Measurements from ENCODE around the gene CLEC2L. TPM values are rescaled to one million over a fixed set of nuclear protein-coding genes. Genes with fewer than 3 reads are reported as not detected.

The CLEC2L gene
- total RNA-seq, 4 donors from 2014 or later = 0.36 TPM; not detected in 3

- DNase-seq (ENCODE audit: low spot score) = no peak
- peak; percentile 26 for ATAC-seq (ENCODE audit: low FRiP score)
- TF ChIP-seq CTCF (IDR thresholded peaks at IDR 0.05) = no peak
These were observed 40.6 kb upstream of the CLEC2L start for GRCh38 chr7:139482662-139483466.

GRCh38 chr7:139487366-139488080, 36.0 kb upstream of the CLEC2L start:
- DNase-seq (ENCODE audit: low spot score) (no peak), ATAC-seq (ENCODE audit: low FRiP score) (no peak)
- TF ChIP-seq CTCF (IDR thresholded peaks at IDR 0.05) = no peak

- DNase-seq (ENCODE audit: low spot score) (no peak), ATAC-seq (ENCODE audit: low FRiP score) (no peak)
- no peak for TF ChIP-seq CTCF (IDR thresholded peaks at IDR 0.05)
These were observed 34.7 kb upstream of the CLEC2L start for GRCh38 chr7:139488810-139489209.

GRCh38 chr7:139490130-139490529, 33.4 kb upstream of the CLEC2L start:
- DNase-seq (ENCODE audit: low spot score) = no peak
- TF ChIP-seq CTCF (IDR thresholded peaks at IDR 0.05) = no peak
- no peak for ATAC-seq (ENCODE audit: low FRiP score)

DNA sequence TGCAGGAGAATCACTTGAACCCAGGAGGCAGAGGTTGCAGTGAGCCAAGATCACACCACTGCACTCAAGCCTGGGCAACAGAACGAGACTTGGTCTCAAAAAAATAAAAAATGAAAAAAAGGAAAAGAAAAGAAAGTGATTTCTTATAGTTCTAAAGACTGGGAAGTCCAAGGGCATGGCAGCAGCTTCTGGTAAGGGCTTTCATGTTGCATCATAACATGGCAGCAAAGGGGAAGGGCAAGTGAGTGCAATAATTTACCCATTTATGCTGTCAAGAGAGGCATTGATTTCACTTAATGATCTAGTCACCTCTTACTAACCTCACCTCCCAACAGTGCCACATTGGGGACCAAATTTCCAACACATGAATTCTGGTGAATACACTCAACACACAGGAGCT, 31.2 kb upstream of the CLEC2L start:
- no peak for TF ChIP-seq CTCF (IDR thresholded peaks at IDR 0.05)
- ATAC-seq (ENCODE audit: low FRiP score) (no peak), DNase-seq (ENCODE audit: low spot score) (no peak)

DNA sequence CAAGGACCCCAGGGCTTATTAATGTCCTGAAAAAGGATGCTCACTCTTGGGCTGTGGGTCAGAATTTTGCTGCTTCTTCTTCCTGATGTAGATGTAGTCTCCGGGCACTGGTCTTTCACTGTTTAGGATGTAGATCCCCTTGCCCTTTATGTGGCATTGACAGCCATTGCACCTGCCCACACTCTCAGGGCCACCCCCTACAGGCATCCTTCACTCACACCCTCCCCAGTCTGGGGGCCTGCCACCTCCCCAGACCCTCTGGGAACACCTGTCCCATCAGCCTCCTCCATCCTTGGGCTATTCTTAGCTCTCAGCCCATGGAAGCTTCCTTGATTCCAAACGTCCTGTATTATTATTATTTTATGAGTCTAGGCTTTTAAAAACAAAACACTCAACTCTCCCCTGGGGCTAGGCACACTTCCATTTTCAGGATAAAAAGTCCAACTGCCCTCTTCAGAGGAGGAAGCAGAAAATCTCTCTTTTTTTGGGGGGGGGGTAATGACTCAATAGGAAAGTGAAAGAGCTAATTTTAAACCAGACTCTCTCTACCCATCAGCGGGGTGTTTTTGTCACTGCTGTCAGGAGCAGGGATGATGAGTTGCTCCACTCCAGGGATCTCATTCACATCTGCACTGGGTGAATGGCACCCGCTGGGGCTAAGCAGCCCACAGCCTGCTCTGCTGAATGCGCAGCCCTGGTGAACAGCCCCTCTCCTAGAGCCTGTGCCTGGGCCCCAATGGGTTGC, 28.5 kb upstream of the CLEC2L start:
- no peak for DNase-seq (ENCODE audit: low spot score)
- TF ChIP-seq CTCF (IDR thresholded peaks at IDR 0.05) = no peak
- ATAC-seq (ENCODE audit: low FRiP score) = no peak

Data from omental fat pad (tissue), 4 donors.